Glutamatergic neuron (in vitro differentiated cells): Measurements from ENCODE around the gene METTL27. TPM values are rescaled to one million over a fixed set of nuclear protein-coding genes. Genes with fewer than 3 reads are reported as not detected.
A peak's percentile ranks its signal among the peaks of the same experiment; 100 is the strongest.

ENCODE experiments used
- DNase-seq: peaks from one replicate; pipeline ENCODE4 v3.0.0; 2022
- H3K27ac Mint-ChIP-seq: one replicate; pipeline ENCODE4 v1.8.0; 2020; ENCODE audit warnings: mild to moderate bottlenecking, mixed read lengths, inconsistent platforms; ENCODE audit not compliant: unreplicated experiment
- H3K27me3 Mint-ChIP-seq: one replicate; pipeline ENCODE4 v1.8.0; 2020; ENCODE audit warnings: mild to moderate bottlenecking, moderate library complexity, mixed read lengths, inconsistent platforms; ENCODE audit not compliant: unreplicated experiment
- H3K36me3 Mint-ChIP-seq: one replicate; pipeline ENCODE4 v1.8.0; 2020; ENCODE audit warnings: mild to moderate bottlenecking, mixed read lengths, inconsistent platforms; ENCODE audit not compliant: unreplicated experiment
- H3K4me1 Mint-ChIP-seq: one replicate; pipeline ENCODE4 v1.8.0; 2020; ENCODE audit warnings: mild to moderate bottlenecking, low read depth, mixed read lengths, inconsistent platforms; ENCODE audit not compliant: unreplicated experiment
- H3K4me3 Mint-ChIP-seq: one replicate; pipeline ENCODE4 v1.8.0; 2020; ENCODE audit warnings: mild to moderate bottlenecking, mixed read lengths, inconsistent platforms; ENCODE audit not compliant: unreplicated experiment
- H3K9me3 Mint-ChIP-seq: one replicate; pipeline ENCODE4 v1.8.0; 2020; ENCODE audit warnings: mild to moderate bottlenecking, moderate library complexity, mixed read lengths, inconsistent platforms; ENCODE audit not compliant: unreplicated experiment
- total RNA-seq: library from RNA; stranded (reverse); fragmentation: NEBNext Ultra II Directional; extraction: Animal tissue kit (Norgen Biotek cat#: 25700); gene quantifications from one replicate; pipeline ENCODE4 v1.2.1, GENCODE V29; 2021; ENCODE audit not compliant: unreplicated experiment
- TF ChIP-seq, protein P1 (sequence below): fragments of 200-600 bp; sonication (generic); IDR thresholded peaks from one replicate; pipeline ENCODE4 v1.5.0; 2021; ENCODE audit not compliant: partially characterized antibody, unreplicated experiment

Gene METTL27
- total RNA-seq, 1 donor from 2014 or later = 2.9 TPM

DNA sequence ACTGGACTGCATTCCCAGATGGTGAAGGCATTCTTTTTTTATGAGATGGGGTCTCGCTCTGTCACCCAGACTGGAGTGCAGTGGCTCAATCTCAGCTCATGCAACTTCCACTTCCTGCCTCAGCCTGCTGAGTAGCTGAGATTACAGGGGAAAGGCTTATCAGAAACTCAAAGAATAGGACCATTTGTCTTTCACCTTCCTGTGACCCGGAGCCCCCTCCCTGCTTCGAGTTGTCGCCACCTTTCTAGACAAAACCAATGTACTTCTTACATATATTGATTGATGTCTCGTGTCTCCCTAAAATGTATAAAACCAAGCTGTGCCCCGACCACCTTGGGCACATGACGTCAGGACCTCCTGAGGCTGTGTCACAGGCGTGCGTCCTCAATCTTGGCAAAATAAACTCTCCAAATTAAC is 1.8 kb upstream of the METTL27 start:
- Mint-ChIP-seq H3K36me3 (no peaks in the 10 kb centered on the region), H3K9me3 (peaks cover 4% of the 10 kb centered on the region), H3K27me3 (peaks cover 2% of the 10 kb centered on the region), H3K4me3 (no peak overlapping the region), H3K4me1 (no peaks in the 10 kb centered on the region), H3K27ac (no peak overlapping the region)
- DNase-seq = no peak
- TF ChIP-seq, protein P1, sequence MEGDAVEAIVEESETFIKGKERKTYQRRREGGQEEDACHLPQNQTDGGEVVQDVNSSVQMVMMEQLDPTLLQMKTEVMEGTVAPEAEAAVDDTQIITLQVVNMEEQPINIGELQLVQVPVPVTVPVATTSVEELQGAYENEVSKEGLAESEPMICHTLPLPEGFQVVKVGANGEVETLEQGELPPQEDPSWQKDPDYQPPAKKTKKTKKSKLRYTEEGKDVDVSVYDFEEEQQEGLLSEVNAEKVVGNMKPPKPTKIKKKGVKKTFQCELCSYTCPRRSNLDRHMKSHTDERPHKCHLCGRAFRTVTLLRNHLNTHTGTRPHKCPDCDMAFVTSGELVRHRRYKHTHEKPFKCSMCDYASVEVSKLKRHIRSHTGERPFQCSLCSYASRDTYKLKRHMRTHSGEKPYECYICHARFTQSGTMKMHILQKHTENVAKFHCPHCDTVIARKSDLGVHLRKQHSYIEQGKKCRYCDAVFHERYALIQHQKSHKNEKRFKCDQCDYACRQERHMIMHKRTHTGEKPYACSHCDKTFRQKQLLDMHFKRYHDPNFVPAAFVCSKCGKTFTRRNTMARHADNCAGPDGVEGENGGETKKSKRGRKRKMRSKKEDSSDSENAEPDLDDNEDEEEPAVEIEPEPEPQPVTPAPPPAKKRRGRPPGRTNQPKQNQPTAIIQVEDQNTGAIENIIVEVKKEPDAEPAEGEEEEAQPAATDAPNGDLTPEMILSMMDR = no peak

DNA sequence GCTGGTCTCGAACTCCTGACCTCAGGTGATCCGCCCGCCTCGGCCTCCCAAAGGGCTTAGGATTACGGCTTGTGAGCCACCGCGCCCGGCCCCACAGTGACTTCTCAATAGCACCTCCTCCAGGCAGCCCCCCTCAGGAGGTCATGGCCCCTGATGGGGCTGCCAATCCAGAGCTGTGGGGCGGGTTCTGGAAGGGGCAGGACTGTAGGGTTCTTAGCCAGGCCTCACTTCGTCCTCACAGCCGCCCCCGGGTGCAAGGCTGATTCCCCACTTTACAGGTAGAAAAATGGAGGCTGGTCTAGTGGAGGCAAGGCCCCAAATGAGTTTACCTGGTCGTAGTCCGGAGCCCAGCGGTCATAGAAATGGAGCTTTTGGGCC is 638 bp downstream of the METTL27 start:
- no peaks in the 10 kb centered on the region for H3K4me1 Mint-ChIP-seq
- H3K9me3 Mint-ChIP-seq = peaks cover 5% of the 10 kb centered on the region
- TF ChIP-seq, protein P1 = no peak
- no peak for DNase-seq
- H3K36me3 Mint-ChIP-seq = no peaks in the 10 kb centered on the region
- H3K27ac Mint-ChIP-seq = no peak overlapping the region
- peak overlapping the region; percentile 84 for H3K4me3 Mint-ChIP-seq
- peaks cover 2% of the 10 kb centered on the region for H3K27me3 Mint-ChIP-seq

DNA sequence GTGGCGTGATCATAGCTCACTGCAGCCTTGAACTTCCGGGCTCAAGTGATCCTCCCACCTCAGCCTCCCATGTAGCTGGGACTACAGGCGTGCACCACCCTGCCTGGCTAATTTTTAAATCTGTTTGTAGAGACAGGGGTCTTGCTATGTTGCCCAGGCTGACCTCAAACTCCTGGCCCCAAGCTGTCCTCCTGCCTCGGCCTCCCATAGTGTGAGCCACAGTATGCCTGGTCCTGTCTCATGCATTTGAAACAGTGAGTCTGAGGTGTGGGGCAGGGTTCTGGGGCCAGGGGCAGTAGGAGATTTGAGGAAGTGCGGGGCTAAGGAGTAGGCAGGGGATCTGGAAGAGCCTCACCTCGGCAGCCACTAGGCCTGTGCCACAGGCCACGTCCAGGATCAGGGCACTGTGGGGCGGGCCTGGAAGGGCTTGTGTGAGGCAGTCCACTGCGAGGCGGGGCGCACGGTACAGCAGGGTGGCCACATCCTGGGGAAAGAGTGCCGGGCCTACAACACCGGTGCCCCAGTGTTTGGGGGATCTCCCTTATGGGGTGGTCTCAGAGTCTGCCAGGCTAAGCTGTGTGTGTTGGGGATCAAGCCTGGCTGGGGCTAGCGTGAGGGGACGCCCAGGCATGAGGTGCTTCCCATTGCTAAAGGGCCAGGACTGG is 1.5 kb downstream of the METTL27 start:
- Mint-ChIP-seq H3K27me3 (peaks cover 2% of the 10 kb centered on the region), H3K4me3 (no peak overlapping the region), H3K36me3 (no peaks in the 10 kb centered on the region), H3K9me3 (peaks cover 5% of the 10 kb centered on the region), H3K4me1 (no peaks in the 10 kb centered on the region), H3K27ac (no peak overlapping the region)
- no peak for DNase-seq
- TF ChIP-seq, protein P1 = no peak

DNA sequence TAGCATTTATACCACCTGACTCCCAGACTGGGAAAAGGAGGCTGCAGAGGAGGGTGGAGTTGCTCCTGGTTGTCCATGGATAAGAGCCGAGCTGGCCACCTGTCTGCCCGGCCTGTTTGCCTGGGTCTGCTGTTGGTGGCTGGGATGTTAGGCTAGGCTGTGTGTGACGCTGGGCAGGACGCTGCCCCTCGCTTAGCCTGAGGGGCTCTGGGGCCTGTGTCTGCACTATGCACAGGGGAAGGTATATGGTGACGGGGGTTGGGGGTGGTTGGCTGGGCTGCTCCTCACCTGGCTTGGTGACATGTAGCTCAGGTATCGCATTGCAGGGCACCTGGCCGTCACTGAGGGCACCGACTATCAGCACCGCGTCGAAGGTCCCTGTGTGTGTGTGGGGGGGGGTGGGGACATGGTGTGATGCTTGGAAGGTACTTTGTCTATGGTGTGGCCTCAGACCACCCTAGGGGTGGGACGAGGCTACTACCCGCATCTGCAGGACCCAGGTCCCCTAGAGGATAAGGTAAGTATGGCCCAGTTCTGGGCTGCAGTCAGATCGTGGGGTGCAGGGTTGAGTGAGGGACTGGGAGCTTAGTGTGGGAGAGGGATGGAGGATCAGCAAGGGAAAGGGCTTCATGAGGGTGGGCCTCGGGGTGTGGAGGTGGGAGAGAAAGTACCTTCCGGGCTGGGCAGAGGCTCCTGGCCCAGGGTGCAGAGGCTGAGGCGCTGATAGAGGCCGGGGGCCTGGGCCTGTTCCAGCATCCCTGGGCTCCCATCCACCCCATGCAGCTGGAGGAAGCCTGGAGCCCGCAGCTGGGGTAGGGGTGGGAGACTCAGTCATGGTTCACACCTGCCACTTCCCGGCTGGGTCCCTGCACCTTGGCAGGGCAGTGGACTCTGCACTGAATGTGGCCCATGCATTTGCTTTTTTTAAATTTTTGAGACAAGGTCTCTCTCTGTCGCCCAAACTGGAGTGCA is 2.3 kb downstream of the METTL27 start:
- Mint-ChIP-seq H3K4me3 (no peak overlapping the region), H3K27ac (no peak overlapping the region), H3K9me3 (peaks cover 5% of the 10 kb centered on the region), H3K4me1 (no peaks in the 10 kb centered on the region), H3K36me3 (no peaks in the 10 kb centered on the region), H3K27me3 (no peaks in the 10 kb centered on the region)
- DNase-seq = no peak
- TF ChIP-seq, protein P1 = peak; percentile 15

DNA sequence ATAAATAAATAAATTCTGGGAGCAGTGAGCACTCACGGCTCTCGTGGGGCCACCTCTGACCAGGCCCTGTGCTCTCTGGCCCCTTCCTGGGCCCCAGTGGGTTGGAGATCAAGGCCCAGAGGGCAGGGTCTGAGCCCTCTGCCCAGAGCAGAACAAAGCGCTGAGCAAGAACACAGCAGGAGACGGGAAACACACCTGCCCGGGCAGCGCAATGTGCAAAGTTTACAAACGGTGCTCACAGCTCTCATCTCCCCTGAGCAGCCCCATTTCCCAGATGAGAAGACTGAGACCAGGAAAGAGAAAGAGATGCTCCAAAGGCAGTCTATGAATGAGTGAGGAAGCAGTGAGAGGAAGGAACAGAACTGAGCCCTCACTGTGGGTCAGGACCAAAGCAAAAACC is 3.0 kb downstream of the METTL27 start:
- Mint-ChIP-seq H3K36me3 (no peaks in the 10 kb centered on the region), H3K27ac (no peak overlapping the region), H3K4me1 (no peaks in the 10 kb centered on the region), H3K9me3 (peaks cover 5% of the 10 kb centered on the region), H3K27me3 (no peaks in the 10 kb centered on the region), H3K4me3 (no peak overlapping the region)
- DNase-seq = no peak
- TF ChIP-seq, protein P1 = no peak
